HFFc6 (cell line): ENCODE data around the gene PLVAP. TPM values are rescaled to one million over a fixed set of nuclear protein-coding genes. Genes with fewer than 3 reads are reported as not detected.

Experiments
- DNase-seq: peaks from one replicate; pipeline ENCODE4 v3.0.0-alpha.2; 2018
- H3K27ac Mint-ChIP-seq: 2 replicates; pipeline ENCODE4 v1.8.0; 2020; ENCODE audit warnings: mild to moderate bottlenecking, mixed read lengths
- H3K27me3 Mint-ChIP-seq: 2 replicates; pipeline ENCODE4 v1.8.0; 2021; ENCODE audit warnings: mild to moderate bottlenecking, moderate library complexity, mixed read lengths; ENCODE audit not compliant: insufficient read depth
- H3K36me3 Mint-ChIP-seq: 2 replicates; pipeline ENCODE4 v1.8.0; 2021; ENCODE audit warnings: low read depth, mixed read lengths
- H3K4me1 Mint-ChIP-seq: 2 replicates; pipeline ENCODE4 v1.8.0; 2020; ENCODE audit warnings: low read depth, mixed read lengths
- H3K4me3 Mint-ChIP-seq: 2 replicates; pipeline ENCODE4 v1.8.0; 2020; ENCODE audit warnings: mild to moderate bottlenecking, moderate library complexity, mixed read lengths
- H3K9me3 Mint-ChIP-seq: 2 replicates; pipeline ENCODE4 v1.8.0; 2020; ENCODE audit warnings: mild to moderate bottlenecking, mixed read lengths
- CTCF ChIP-seq: fragments of 200-600 bp; sonication (generic); IDR thresholded peaks from 2 replicates; pipeline ENCODE4 v1.5.0; 2021; ENCODE audit warnings: antibody characterized with exemption, mild to moderate bottlenecking
- total RNA-seq, 6 experiments: library from RNA; stranded (reverse); fragmentation: NEBNext Ultra II Directional; extraction: Animal tissue kit (Norgen Biotek cat#: 25700); gene quantifications; 2 replicates in 1 of 6; 3 replicates in 5 of 6; pipeline ENCODE4 v1.2.3, GENCODE V29; 2021

Gene PLVAP
- total RNA-seq, 6 experiments from 2014 or later: not detected

DNA sequence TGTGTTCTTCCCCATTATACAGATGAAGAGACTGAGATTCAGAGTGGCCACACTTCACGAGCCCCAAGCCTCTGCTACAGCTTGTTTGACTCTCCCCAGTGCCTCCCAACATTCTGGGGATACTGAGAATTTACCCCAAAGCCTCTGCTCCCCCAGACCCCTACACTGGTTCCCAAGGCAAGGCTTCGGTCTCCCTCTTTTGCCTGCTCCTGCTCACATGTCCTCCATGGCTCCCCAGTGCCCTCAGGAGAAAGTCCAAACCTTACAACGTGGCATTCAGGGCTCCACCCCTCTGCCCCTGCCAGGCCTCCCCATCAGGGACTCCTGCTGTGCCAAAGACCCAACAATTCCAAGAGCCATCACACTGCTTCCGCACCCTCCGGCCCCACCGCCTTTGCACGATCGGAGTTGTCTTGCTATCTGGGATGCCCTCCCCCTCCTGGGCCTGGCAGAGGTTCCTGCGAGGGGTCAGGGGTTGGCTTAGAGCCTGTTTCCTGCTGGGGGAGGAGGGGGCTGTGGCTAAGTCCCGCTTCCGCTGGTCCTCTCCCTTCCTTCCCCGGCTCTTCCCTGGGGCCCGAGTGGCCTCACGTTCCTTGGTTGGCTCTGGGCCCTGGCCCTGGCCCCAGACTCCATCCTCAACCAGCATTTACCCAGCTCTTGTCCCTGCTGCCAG, 24.4 kb downstream of the PLVAP start:
- H3K9me3 Mint-ChIP-seq: no peaks in the 10 kb centered on the region
- TF ChIP-seq CTCF: no peak
- peaks cover 16% of the 10 kb centered on the region for H3K27me3 Mint-ChIP-seq
- no peaks in the 10 kb centered on the region for H3K36me3 Mint-ChIP-seq
- peaks cover 8% of the 10 kb centered on the region for H3K4me1 Mint-ChIP-seq
- H3K4me3 Mint-ChIP-seq: no peak overlapping the region
- no peak for DNase-seq
- no peak overlapping the region for H3K27ac Mint-ChIP-seq

DNA sequence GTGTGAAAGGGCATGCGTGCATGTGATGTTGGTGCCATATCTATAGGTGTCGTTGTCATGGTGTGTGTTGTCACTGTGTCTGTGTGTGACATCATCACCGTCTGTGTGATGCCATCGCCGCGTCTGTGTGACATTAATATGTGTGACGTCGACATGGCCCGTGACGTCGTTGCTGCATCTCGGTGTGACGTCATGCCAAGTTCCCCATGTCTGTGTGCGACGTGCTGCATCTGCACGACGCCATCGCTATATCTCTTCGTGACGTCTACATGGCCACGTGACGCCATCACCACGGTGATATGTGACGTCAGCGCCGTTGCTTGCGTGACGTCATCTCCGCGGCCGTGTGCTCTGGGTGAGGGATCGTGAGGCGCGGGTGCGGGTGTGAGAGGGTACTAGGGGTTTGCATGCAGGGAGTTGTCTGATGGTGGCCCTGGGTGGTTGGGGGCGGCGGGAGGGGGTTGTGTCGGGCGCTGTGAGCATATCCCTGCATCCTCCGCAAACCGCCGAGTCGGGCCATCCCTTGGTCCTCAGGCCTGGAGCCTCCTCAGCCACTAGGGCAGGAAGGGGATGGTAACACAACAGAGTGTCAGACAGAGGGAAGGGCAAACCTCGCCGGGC, 25.2 kb downstream of the PLVAP start:
- no peak for TF ChIP-seq CTCF
- Mint-ChIP-seq H3K27me3 (peaks cover 14% of the 10 kb centered on the region), H3K4me3 (no peak overlapping the region), H3K4me1 (peaks cover 13% of the 10 kb centered on the region), H3K27ac (no peak overlapping the region), H3K9me3 (no peaks in the 10 kb centered on the region), H3K36me3 (no peaks in the 10 kb centered on the region)
- no peak for DNase-seq

DNA sequence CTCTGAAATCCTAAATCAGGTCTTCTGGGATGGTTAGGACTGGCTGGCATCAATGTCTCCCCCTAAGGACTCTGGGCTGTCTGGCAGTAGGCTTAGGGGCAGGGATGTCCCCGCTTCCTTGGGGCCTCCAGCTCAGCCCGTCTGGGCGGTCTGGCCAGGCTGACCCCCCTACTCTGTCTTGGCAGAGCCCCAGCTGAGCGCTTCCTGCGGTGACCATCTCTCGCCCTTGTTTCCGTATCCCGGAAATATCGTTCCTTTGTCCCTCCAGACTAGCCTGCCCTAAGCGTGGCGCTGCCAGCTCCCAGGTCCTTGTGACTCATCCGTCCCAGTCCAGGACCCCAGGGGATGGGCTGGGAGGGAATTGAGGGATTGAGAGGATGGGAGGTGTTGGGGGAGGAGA, 28.4 kb downstream of the PLVAP start:
- Mint-ChIP-seq H3K4me1 (peaks cover 13% of the 10 kb centered on the region), H3K27ac (peak overlapping the region; percentile 53; the same call in 1 of the 2 replicates), H3K4me3 (peak overlapping the region; percentile 76), H3K27me3 (peaks cover 14% of the 10 kb centered on the region), H3K9me3 (no peaks in the 10 kb centered on the region), H3K36me3 (no peaks in the 10 kb centered on the region)
- peak; percentile 23 for DNase-seq
- no peak for TF ChIP-seq CTCF

DNA sequence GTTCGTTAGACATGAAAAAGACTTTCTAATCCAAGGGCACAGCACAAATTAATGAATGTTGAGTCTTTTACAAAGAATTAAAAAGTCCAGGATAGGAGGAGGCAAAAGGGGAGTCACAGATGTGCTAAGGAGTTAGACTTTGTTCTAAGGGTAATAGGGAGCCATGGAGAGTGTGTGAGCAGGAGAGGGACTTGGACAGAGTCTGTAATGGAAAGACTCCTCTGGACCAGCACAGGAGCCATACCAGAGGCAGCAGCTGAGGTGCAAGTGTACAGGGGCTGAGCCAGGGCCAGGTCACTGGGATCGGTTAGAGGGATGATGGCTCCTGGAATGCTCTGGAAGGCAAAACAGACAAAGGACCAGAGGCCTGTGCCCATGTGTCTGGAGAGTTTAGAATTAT, 29.3 kb downstream of the PLVAP start:
- Mint-ChIP-seq H3K36me3 (no peaks in the 10 kb centered on the region), H3K27ac (no peak overlapping the region), H3K9me3 (no peaks in the 10 kb centered on the region), H3K4me3 (no peak overlapping the region), H3K27me3 (peaks cover 7% of the 10 kb centered on the region), H3K4me1 (peaks cover 13% of the 10 kb centered on the region)
- no peak for DNase-seq
- no peak for TF ChIP-seq CTCF

- peaks cover 7% of the 10 kb centered on the region for H3K27me3 Mint-ChIP-seq
- DNase-seq: no peak
- no peak overlapping the region for H3K4me3 Mint-ChIP-seq
- no peak overlapping the region for H3K27ac Mint-ChIP-seq
- no peak for TF ChIP-seq CTCF
- H3K4me1 Mint-ChIP-seq: peaks cover 13% of the 10 kb centered on the region
- H3K36me3 Mint-ChIP-seq: no peaks in the 10 kb centered on the region
- H3K9me3 Mint-ChIP-seq: no peaks in the 10 kb centered on the region
Observed at GRCh38 chr19:17347361-17347760, 29.8 kb downstream of the PLVAP start.
